NCI-H2171 (cell line): ENCODE results near the gene ACAD10.

Experiments
- DNase-seq: peaks from one replicate; lab custom pipeline; 2025; lab: John Stamatoyannopoulos, UW

ACAD10 gene

DNA sequence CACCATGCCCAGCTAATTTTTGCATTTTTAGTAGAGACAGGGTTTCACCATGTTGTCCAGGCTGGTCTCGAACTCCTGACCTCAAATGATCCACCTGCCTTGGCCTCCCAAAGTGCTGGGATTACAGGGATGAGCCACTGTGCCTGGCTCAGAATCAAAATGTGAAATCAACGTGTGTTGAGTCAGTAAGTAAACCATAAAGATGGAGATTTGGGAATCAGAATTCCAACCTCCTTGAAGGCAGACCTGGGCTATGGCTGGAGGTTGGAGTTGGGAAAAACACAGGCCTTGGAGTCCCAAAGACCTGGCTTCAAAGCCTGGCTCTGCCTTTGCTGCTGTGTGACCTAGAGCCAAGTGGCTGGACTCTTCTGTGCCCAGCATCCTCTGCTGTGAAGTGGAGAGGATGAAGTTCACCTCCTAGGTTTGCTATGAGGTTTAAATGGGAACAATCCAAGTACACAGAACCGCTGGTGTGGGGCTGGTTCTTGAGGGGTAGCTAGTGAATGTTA, 91.0 kb downstream of the ACAD10 start:
- DNase-seq = no peak

DNA sequence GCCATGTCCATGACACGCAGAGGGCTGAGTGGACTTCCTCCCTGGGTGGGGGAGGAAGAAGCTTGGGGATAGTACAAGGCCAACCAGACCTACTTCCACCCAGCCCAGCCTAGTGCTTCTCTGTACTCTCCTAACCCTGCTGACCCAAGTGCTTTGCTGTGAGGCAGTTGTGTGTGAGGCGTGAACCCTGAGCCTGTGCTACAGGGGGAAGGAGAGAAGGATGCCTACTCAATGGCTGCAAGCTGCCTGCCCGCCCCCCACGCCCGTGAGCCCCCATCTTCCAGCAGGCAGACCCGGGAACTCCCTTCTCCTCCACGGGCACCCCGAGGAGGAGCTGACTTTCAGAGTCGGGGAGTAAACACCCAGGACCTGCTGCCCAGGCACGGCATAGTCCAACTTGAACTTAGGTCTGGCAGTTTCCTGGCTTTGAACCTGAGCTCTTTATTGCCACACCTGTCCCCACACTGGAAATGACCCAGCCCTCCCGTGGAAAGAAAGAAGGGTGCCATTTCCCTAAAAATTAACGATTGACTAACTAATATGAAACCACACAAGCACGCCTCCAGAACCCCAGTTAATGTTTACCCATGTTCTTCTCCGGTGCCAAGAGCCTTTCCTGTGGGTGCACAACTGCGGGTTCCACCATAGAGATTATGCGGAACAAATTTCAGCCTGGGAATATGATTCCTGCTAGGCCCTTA, 91.6 kb downstream of the ACAD10 start:
- DNase-seq = no peak

DNA sequence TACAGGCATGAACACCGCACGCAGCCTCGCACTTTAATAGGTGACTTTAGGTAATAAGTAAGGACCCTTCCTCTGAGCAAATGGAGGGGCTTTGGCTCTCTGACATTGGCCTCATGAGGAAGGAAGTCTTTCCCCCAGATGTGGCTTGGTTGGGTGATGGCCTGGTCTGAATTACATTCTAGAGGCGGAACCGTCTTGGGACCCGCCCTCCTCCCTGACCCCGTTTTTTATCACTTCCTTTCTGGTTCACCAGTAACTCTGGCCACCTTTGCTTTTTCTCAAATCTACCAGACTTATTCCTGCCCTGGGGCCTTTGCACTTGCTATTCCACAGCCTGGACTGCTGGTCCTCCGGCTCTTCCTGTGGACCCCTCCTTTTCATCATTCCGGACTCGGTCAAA, 94.3 kb downstream of the ACAD10 start:
- DNase-seq = no peak

DNA sequence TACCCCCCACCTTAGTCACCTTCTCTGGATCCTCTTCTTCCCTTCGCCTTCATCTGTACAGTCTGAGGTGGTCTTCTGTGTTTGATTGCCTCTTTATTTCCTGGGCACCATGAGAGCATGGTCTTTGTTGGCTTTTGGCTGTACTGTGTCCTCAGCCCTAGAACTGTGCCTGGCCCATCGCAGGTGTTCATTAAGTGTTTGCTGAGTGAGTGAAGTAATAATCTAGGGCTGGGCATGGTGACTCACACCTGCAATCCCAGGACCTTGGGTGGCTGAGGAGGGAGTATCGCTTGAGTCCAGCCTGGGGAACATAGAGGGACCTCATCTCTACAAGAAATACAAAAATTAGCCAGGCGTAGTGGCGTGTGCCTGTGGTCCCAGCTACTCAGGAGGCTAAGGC, 94.8 kb downstream of the ACAD10 start:
- DNase-seq = no peak

DNA sequence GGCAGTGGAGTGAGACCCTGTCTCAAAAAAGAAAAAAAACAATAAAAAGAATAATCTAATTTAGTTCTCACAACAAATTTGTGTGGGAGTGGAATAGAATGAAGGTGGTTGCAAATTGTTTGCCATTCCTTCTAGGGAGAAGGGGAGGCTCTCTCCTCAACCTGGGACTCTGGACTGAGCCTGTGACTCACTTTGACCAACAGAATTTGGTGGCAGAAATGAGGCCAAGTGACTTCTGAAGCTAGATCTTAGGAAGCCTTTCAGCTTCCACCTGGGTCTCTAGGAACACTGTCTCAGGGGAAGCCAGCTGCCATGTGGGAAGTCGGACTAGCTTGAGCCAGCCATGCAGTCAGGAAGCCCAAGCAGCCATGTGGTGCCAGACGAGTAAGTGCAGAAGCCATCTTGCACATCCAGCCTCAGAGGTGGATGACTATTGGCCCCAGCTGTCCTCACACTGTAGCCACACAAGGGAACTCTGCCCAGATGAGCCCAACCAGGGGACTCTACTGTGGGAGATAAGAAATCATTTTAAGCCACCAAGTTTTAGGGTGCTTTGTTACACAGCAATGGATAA, 95.3 kb downstream of the ACAD10 start:
- DNase-seq = no peak

DNA sequence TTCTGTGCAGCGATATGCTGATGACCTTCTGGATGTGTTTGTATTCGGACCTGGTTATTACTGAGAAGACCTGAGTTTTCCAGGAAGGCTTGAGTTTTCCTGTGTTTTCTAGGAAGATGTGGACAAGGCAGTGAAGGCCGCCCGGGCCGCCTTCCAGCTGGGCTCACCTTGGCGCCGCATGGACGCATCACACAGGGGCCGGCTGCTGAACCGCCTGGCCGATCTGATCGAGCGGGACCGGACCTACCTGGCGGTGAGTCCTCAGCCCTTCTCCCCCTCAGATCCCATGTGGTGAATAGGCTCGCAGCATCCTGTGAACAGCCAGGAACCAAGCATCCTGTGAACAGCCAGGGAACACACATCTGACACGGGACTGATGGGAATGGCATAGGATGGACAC, 97.2 kb downstream of the ACAD10 start:
- DNase-seq = no peak

DNA sequence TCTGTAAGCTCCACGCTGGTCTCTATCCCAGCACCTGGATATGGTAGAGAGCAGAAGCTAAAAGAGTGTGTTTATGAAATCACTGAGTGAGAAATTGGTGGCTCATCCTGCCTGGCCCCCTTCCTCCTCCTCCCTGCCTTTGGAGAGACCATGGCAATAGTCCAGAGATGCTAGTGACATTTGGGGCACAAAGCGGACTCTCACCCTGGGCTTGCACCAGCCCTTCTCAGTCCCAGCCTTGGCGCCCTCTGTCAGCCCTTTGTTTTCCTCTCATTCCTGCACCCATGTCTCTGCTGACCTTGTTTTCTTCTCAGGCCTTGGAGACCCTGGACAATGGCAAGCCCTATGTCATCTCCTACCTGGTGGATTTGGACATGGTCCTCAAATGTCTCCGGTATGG, 99.1 kb downstream of the ACAD10 start:
- no peak for DNase-seq

DNA sequence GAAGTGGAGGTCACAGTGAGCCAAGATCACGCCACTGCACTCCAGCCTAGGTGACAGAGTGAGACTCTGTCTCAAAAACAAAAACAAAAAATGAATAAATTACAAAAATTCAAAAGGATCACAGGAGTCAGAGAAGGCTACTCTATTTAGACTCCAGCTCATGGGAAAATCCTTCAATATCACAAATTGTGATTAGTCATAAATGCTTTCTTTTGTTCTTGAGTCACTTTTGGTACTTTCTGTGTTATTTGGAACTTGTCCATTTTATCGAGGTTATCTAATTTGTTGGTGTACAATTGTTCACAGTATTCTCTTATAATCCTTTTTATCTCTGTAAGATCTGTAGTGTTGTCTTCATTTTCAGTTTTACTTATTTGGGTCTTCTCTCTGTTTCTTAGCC, 99.8 kb downstream of the ACAD10 start:
- no peak for DNase-seq

DNA sequence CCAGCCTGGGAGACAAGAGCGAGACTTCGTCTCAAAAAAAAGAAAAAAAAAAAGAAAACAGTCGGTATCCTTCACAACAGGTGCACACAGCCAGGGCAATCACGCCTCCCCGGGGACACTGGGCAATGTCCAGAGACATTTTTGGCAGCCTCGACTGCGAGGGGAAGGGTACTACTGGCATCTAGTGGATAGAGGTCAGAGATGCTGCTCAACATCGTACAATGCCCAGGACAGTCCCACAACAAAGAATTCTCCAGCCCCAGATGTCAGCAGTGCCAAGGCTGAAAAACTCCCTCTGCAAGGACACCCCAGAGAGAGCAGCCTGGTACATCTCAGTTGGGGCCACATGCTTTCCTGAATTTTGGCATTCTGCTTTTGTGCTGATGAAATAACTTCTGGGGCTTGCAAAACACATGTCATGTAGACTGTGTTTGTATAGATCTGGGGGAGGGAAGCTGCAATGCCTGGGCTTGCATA, 102.4 kb downstream of the ACAD10 start:
- DNase-seq = no peak

DNA sequence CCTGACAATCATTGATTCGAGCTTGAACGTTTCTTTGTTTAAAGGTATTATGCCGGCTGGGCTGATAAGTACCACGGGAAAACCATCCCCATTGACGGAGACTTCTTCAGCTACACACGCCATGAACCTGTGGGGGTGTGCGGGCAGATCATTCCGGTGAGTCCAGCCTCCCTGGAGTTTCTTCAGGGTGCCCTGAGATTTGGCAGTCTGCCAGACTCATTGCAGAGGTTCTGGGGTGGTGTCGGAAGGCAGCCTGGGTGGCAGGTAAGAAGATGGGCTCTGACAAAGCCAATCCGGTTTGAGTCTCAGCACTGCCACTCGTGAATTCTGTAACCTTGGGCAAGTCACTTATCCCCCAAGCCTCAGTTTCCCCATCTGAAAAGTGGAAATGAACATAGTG, 103.9 kb downstream of the ACAD10 start:
- DNase-seq = no peak

DNA sequence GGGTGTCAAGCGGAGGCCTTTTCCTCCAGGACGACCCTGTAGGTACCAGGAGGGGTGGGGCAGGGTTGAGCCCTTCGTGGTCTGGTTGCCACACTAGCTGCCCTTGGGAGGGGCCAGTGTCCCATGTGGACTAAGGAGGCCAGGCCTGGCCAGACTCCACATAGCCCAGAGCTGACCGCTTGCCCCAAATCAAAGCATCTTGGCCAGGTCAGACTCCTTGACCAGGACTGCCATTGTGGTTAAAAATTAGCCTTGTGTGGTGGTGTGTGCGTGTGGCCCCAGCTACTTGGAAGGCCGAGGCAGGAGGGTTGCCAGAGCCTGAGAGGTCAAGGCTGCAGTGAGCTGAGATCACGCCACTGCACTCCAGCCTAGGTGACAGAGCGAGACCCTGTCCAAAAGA, 105.7 kb downstream of the ACAD10 start:
- no peak for DNase-seq

DNA sequence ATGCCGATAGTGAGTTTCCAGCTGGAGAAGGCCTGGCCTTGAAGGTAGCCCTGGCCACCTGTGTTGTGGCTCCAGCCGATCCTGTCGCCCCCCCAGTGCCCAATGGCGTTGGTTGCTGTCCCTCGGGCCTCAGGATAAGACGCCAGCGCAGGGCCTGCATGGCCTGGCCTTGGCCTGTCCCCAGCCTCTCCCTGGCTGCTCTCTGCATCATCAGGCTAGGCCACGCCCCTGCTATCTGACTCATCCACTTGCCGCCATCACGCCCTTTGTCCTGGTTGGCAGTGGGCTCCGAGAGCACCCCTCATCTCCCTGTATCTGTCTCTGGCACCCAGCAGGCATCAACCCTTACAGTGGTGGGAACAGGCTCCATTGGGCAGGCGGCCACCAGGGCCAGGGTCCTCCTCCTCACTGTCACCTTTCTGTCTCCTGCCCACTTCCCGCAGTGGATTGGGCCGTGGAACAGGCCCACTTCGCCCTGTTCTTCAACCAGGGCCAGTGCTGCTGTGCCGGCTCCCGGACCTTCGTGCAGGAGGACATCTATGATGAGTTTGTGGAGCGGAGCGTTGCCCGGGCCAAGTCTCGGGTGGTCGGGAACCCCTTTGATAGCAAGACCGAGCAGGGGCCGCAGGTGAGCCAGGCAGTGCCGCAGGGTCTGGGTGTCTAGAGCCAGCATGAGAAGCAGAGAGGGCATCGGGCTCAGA, 106.5 kb downstream of the ACAD10 start:
- DNase-seq = no peak

DNA sequence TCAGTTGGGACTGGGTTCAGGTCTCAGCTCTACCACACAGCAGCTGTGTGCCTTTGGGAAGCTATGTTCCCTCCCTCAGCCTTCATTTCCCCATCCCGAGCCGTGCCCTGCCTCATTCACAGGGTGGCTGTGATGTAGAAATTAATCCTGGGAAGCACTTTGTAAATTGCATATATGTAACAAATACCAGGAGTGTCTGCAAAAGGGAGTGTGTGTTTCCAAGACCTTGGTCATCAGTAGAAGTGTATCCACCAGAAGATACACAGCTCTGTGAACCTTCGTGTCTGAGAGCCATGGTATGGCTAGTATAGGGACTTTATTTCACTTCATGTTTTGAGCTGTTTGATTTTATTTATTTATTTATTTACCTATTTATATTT, 107.0 kb downstream of the ACAD10 start:
- DNase-seq = no peak

DNA sequence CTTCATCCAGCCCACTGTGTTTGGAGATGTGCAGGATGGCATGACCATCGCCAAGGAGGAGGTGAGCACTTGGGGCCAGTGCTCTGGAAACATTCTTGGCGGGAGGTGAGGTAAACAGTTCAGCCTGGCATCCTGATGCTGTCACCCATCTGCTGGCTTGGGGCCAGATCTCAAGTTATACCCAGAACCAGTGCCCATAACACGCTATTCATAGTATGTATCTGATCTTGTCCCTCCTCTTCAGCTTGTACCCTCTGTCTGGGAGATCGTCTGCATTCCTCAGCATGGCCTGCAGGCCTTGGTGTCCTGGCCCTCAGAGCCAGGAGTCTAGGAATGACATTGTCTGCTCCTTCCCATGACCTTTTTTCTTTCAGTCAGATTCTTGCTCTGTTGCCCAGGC, 112.3 kb downstream of the ACAD10 start:
- DNase-seq = no peak

DNA sequence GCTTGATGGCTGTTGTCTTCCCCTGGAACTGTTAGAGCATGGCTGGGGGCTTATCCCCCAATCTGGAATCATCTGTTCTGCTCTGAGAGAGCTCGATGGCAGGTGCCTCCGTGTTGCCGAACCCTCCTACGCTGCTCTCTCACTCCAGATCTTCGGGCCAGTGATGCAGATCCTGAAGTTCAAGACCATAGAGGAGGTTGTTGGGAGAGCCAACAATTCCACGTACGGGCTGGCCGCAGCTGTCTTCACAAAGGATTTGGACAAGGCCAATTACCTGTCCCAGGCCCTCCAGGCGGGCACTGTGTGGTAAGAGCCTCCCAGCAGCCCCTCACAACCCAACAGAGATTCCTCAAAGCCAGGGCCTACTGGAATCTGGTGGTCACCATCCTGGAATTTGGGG, 113.9 kb downstream of the ACAD10 start:
- DNase-seq = no peak

DNA sequence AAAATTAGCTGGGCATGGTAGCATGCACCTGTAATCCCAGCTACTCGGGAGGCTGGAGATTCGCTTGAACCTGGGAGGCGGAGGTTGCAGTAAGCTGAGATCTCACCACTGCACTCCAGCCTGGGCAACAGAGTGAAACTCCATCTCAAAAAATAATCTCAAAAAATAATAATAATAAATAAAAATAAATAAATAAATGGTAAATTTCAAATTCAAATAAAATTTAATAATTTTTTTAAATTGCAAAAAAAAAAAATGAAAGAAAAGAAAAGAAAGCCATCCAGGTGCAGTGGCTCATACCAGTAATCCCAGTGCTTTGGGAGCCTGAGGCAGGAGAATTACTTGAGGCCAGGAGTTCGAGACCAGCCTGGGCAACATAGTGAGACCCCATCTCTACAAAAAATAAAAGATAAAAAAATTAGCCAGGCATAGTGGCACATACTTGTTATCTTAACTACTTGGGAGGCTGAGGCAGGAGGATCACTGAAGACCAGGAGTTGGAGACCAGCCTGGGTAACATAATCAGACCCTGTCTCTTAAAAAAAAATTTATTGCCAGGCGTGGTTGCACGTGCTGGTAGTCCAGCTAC, 117.3 kb downstream of the ACAD10 start:
- no peak for DNase-seq

DNA sequence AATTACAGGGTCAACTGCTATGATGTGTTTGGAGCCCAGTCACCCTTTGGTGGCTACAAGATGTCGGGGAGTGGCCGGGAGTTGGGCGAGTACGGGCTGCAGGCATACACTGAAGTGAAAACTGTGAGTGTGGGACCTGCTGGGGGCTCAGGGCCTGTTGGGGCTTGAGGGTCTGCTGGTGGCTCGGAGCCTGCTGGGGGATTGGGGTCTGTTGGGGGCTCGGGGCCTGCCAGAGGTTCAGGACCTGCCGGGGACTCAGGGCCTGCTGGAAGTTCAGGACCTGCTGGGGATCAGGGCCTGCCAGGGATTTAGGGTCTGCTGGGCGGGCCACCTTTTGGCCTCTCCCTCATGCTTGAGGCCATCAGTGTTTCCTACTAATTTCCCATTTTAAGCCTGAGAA, 118.0 kb downstream of the ACAD10 start:
- no peak for DNase-seq

DNA sequence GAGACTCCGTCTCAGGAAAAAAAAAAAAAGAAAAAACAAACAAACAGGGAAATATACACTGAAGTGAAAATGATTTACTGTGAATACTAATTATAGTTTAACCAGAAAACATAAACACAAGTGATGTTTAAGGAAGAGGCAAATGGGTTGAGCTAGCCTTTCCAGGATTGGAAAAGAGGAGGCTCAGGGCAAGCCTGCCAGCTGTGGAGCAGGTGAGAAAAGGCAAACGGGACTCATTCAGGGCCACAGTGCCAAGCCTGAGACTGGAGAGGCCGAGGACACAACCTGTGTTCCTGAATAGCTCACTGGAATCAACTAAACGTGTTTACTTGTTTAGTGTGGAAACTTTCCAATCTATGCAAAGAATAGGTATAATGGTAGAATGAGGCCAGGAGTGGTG, 120.5 kb downstream of the ACAD10 start:
- DNase-seq = no peak
